ENCODE measurements around the gene PROCA1.
"Not testable (repeated sequence)": the region's sequence is repeated elsewhere in the genome, so short reads cannot be mapped to it uniquely, and the experiment has no call there.

Gene PROCA1

DNA sequence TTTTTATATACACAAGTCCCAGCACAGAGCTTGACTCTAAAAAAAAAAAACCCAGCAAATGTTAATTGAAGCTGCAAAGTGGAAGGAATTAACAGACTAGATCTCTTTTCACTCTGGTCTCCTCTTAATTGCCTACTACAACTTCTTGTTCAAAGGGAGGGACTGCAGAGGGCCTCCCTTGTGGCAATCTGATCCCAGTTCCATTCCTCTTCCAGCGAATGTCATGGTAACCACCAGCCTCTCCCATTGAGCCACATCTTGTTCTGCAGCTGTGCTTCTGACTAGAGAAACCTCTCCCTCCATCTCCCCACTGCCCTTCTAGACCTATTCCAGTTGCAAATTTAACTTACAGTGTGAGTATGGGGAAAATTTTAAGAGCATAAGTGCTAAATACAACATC is 43.8 kb downstream of the PROCA1 start:
- no peak for DNase-seq (ENCODE audit: low read depth)

DNA sequence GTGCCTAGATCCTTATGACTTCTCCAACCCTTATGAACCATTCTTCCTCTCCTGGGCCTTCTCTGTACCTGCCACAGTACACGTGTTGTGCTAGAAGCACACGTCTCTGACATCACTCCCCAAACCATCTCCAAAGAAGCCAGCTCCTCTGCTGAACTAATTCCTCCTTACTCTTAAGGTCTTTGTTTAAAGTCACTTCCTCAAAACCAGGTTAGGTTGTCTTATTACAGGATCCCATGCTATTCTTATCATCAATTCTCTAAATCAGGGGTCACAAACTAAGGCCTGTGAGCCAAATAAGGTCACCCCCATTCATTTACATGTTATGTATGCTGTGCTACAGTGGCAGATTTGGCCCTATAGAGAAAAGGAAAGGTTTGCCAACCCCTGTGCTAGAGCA is 45.7 kb downstream of the PROCA1 start:
- DNase-seq (ENCODE audit: low read depth): no peak

- no peak for DNase-seq (ENCODE audit: low read depth)
These were observed 48.0 kb downstream of the PROCA1 start for GRCh38 chr17:28663723-28664122.

DNA sequence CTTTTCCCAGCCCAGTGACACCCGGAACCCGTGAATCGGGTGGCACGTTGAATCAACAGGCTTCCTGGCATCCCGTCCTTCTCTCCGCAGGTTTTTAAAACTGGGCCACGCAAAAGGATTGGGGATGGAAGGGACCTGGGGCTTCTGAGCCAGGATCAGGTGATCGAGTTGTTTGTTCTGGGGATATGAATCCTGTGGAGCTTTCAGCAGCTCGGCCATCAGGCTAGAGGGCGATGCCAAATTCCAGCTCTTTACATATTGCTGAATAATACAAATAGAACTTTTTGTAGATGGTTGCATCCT is 49.2 kb downstream of the PROCA1 start:
- DNase-seq (ENCODE audit: low read depth): no peak

DNA sequence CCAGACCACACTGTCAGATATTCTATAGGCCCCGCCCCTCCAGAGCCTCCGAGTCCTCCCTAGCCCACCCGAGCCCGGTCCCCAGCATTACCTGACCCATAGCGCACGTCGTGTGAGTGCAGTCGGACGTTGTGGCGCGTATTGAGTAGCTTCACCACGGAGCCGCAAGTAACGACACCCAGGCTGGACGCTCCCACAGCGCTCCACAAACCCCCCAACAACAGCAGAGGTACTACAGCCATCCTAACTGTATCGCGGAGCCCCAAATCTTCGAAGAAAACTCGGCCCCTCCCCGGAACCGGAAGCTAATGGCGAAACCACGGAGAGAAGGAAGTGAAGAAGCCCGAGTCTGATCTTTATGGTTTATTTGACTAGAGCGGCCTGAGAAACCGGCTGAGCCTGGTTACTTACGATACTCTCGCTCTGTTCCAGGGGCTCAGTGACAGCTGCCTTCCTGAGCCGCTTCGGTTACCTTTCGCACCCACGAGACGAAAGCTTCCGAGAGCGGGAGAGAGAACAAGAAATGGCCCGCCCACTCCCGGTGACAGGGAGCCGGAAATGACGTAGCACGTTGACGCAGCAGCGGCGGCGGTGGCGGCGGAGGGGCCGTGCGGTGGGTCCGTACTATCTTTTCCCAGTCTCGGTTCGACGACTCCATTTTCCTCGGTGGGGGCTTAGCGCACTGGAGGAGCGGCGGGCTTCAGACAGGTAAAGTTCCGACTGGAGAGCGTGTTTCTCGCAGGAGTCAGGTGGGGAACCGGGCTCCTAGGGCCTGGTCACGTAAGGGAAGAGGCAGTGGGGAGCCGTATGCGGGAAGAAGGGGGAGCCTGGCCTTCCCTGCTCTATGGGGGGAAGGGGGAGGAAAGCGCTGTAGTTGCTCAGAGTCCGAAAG is 49.8 kb downstream of the PROCA1 start, which contains the start of the genes SDF2 and SUPT6H:
Gene SDF2 (minus strand): TSS at position 272 of the 892 bp plus-strand sequence. CDS start 30 bp downstream, at position 242.
Gene SUPT6H (plus strand): TSS at position 571 of the 892 bp plus-strand sequence. CDS start 11,197 bp downstream, outside the sequence.
- DNase-seq (ENCODE audit: low read depth): peak; percentile 92

- DNase-seq (ENCODE audit: low read depth): not testable (repeated sequence)
These were observed 52.2 kb downstream of the PROCA1 start for GRCh38 chr17:28659497-28659881.

GRCh38 chr17:28658766-28659496 is 52.8 kb downstream of the PROCA1 start:
- not testable (repeated sequence) for DNase-seq (ENCODE audit: low read depth)

GRCh38 chr17:28658342-28658741 is 53.3 kb downstream of the PROCA1 start:
- not testable (repeated sequence) for DNase-seq (ENCODE audit: low read depth)

GRCh38 chr17:28657756-28658155 is 53.9 kb downstream of the PROCA1 start:
- DNase-seq (ENCODE audit: low read depth): no peak

- DNase-seq (ENCODE audit: low read depth): no peak
These were observed 56.5 kb downstream of the PROCA1 start for GRCh38 chr17:28655160-28655559.
